Measurements from ENCODE around the gene FAM184B. TPM values are rescaled to one million over a fixed set of nuclear protein-coding genes. Genes with fewer than 3 reads are reported as not detected.

FAM184B gene
- total and polyA plus RNA-seq, 5 experiments from 2014 or later = 0.03 to 0.13 TPM; not detected in 3

Other genes starting within 250 kb of the FAM184B start
- gene LAP3, start 204.4 kb downstream of the FAM184B start, total RNA-seq = 10 to 100 TPM; 29.2 to 30.3 TPM
- 10 to 100 TPM; 37.3 to 44.7 (median 42.0) TPM for gene LAP3, start 204.4 kb downstream of the FAM184B start, polyA plus RNA-seq
- 10 to 100 TPM; 72.8 to 73.4 TPM for gene MED28, start 167.0 kb downstream of the FAM184B start, total RNA-seq
- gene MED28, start 167.0 kb downstream of the FAM184B start, polyA plus RNA-seq = 10 to 100 TPM; 39.1 to 48.7 (median 42.1) TPM
- gene DCAF16, start 29.1 kb upstream of the FAM184B start, total RNA-seq = 10 to 100 TPM; 74.0 to 74.3 TPM
- 10 to 100 TPM; 18.4 to 23.1 (median 21.2) TPM for gene DCAF16, start 29.1 kb upstream of the FAM184B start, polyA plus RNA-seq
- gene NCAPG, start 29.4 kb upstream of the FAM184B start, total RNA-seq = under 1 TPM; 0.38 to 0.81 TPM
- under 1 TPM in 1 of 3 donors, not detected in 2; 0.24 TPM for gene NCAPG, start 29.4 kb upstream of the FAM184B start, polyA plus RNA-seq
- 10 to 100 TPM; 15.8 to 16.9 TPM for gene LCORL, start 240.1 kb upstream of the FAM184B start, total RNA-seq
- 1 to 10 TPM; 4.5 to 7.3 (median 5.4) TPM for gene LCORL, start 240.1 kb upstream of the FAM184B start, polyA plus RNA-seq